HS-5 (cell line): ENCODE measurements around the gene INTS4.
"Not testable (repeated sequence)": the region's sequence is repeated elsewhere in the genome, so short reads cannot be mapped to it uniquely, and the experiment has no call there.

ENCODE experiments used
- DNase-seq: peaks from one replicate; pipeline ENCODE4 v3.0.0-alpha.2; 2012; ENCODE audit warnings: low read depth

INTS4 gene

GRCh38 chr11:77879218-77879617 lies 115.2 kb downstream of the INTS4 start:
- DNase-seq: no peak

DNA sequence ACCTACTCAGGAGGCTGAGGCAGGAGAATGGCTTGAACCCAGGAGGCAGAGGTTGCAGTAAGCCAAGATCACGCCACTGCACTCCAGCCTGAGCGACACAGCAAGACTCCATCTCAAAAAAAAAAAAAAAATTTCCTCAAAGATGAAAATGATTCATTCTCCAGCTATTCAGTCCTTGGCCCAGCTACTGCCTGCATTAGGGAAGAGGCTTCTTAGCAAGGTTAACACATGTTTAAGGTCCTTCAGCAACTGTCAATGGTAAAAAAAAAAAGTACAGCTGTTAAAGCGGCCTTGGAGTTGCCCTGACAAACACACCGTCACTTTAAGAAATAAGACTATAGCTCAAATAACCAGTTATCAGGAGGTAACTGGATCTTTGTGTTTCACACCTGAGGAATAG lies 116.2 kb downstream of the INTS4 start:
- peak; percentile 58 for DNase-seq

GRCh38 chr11:77876045-77876444 lies 118.4 kb downstream of the INTS4 start:
- DNase-seq: no peak

DNA sequence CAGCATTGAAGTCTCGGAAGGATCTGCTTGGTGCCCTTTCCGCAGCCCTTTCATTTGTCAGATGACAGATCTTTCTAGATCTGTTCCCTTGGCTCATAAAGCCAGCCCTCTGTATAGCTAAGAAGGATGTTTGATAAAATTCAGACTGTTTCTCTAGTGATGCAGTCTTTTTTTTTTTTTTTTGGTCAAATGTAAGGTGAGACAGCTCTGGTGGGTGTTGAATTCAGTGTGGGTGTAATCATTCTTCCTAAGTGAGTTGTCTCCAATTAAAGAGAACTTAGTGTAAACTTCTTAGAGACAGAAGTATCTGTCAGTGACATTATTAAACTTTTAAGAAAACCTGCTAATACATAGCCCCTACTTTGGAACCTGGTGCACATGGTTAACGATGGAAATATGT lies 120.3 kb downstream of the INTS4 start:
- no peak for DNase-seq

DNA sequence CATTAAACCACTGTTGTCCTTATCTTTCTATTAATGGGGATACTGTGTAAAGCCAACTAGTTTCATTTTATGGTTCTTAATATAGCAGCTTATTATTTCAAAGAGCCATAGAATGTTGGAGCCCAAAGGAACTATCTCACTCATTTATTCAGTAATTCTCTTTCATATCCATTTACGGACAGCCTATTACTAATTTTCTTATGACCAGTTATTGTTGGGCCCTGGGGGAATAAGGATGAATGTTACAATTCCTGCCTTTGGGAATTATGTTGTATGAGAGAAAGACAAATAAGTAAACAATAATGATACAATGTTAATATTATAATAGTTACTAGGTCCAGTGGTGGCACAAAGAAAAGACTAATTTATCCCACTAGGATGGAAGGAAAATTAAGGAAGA lies 121.1 kb downstream of the INTS4 start:
- no peak for DNase-seq

- no peak for DNase-seq
Measured at GRCh38 chr11:77871855-77872254, 122.6 kb downstream of the INTS4 start.

DNA sequence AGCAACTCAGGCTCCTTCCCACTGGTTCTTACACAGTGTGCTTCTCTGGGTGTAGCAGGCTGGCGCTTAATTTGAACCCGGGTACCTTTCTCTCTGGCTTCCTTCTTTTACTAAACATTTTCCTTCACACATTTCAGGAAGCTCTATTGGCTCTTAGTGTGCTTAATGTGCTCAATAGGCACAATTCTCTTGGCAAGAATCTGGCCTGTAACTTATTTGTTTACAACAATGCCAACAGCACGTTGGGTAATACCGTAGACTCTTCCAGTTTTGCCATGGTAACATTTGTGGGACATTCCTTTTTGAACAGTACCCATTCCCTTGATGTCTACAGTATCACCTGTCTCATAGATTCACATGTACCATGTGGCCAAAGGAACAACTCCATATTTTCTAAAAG lies 125.7 kb downstream of the INTS4 start:
- DNase-seq: no peak

- DNase-seq: no peak
Measured at GRCh38 chr11:77866336-77866735, 128.1 kb downstream of the INTS4 start.

GRCh38 chr11:77865805-77866204 lies 128.7 kb downstream of the INTS4 start:
- no peak for DNase-seq

DNA sequence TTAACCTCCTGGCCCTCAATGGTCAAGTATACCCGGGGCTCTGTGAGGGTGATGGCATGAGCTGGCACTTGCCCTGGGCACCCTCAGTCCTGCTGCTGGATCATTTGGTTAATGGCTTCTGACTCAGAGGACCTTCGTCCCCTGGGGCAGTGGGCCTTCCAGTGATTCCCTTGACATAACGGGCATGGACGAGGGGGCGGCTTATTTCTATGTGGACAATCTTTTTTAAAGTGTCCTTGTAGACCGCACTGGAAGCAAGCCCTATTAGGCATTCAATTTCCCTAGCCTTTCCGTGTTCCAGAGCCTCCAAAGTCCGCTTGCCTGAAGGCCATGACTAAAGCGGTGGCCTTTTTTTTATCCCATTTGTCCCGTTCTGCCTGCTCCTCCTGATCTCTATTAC lies 133.0 kb downstream of the INTS4 start:
- DNase-seq: not testable (repeated sequence)

GRCh38 chr11:77857906-77858457 lies 136.5 kb downstream of the INTS4 start:
- not testable (repeated sequence) for DNase-seq

- DNase-seq: no peak
Measured at GRCh38 chr11:77854838-77855237, 139.6 kb downstream of the INTS4 start.

- DNase-seq: no peak
Measured at GRCh38 chr11:77851503-77851902, 143.0 kb downstream of the INTS4 start.

DNA sequence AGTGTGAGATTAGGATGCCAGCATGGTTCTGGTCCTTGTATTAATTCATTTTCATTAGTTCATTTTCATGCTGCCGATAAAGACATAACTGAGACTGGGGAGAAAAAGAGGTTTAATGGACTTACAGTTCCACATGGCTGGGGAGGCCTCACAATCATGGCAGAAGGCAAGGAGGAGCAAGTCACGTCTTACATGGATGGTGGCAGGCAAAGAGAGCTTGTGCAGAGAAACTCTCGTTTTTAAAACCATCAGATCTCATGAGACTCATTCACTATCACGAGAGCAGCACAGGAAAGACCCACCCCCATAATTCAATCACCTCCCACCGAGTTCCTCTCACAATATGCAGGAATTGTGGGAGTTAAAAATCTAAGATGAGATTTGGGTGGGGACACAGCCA lies 150.8 kb downstream of the INTS4 start:
- DNase-seq: not testable (repeated sequence)

DNA sequence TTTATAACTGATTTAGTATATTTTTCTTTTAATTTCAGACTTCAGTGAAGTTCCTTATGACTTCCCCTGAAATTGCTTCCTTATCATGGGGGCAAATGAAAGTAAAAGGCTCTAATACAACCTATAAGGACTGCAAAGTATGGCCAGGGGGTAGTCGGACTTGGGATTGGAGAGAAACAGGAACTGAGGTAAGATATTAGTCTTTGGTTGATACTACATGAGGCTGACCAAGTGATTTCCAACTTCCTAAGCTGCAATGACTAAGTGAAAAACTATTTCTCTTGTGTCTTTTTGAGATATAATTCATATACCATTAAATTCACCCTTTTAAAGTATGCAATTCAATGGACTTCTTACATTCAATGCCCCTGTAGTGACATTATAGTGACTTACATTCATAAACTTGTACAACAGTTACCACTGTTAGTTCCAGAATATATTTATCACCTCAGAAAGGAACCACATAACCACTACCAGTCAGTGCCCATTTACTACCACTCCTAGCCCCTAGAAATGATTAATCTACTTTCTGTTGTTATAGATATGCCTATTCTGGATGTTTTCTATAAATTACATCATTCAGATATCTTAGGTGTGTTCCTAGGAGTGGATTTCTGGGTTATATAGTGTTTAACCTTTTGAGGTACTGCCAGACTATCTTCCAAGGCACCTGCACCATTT lies 151.9 kb downstream of the INTS4 start:
- no peak for DNase-seq

DNA sequence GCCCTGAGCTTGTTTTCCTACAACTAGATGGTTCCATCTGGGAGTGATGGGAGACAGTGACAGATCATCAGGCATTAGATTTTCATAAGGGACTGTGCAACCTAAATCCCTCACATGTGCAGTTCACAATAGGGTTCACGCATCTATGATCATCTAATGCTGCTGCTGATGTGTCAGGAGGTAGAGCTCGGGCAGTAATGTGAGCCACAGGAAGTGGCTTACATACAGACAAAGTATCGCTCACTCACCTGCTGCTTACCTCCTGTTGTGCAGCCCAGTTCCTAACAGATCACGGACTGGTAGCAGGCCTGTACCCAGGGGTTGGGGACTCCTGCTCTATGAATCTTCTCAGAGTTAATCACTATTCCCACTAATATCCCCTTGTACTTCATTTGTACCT lies 161.2 kb downstream of the INTS4 start:
- no peak for DNase-seq

- DNase-seq: no peak
Measured at GRCh38 chr11:77828926-77829325, 165.5 kb downstream of the INTS4 start.
